Activated B cell treated with CpG ODN at 0.5 μM for 24 hours (primary cell): Measurements from ENCODE around the gene PLA2G2E. TPM values are rescaled to one million over a fixed set of nuclear protein-coding genes. Genes with fewer than 3 reads are reported as not detected.

Experiments
- ATAC-seq: fragments of 200-7000 bp; cut with Tn5 transposase; one replicate; pipeline ENCODE4 v1.10.0; 2021; ENCODE audit warnings: low read depth, mild to moderate bottlenecking, moderate library complexity
- CTCF ChIA-PET: fragments of 350-600 bp; sonication (Branson Sonifier 250); formaldehyde crosslinking; loops from one replicate; lab custom pipeline; 2021; ENCODE audit warnings: antibody characterized with exemption; lab: Charles Lee
- POLR2A ChIA-PET: fragments of 350-600 bp; sonication (Branson Sonifier 250); formaldehyde crosslinking; loops from one replicate; lab custom pipeline; 2021; ENCODE audit warnings: antibody characterized with exemption; lab: Charles Lee
- DNase-seq: peaks from one replicate; pipeline ENCODE4 v3.0.0; 2022
- H3K27ac Mint-ChIP-seq: one replicate; pipeline ENCODE4 v1.8.0; 2020; ENCODE audit warnings: mixed read lengths
- H3K27me3 Mint-ChIP-seq: one replicate; pipeline ENCODE4 v1.8.0; 2021; ENCODE audit warnings: mixed read lengths
- H3K36me3 Mint-ChIP-seq: one replicate; pipeline ENCODE4 v1.8.0; 2021; ENCODE audit warnings: low read depth, mixed read lengths
- H3K4me1 Mint-ChIP-seq: one replicate; pipeline ENCODE4 v1.8.0; 2021; ENCODE audit warnings: mixed read lengths
- H3K4me3 Mint-ChIP-seq: one replicate; pipeline ENCODE4 v1.8.0; 2020; ENCODE audit warnings: mild to moderate bottlenecking, mixed read lengths
- H3K9me3 Mint-ChIP-seq: one replicate; pipeline ENCODE4 v1.8.0; 2020; ENCODE audit warnings: mixed read lengths
- intact Hi-C: fragments of 100-400 bp; cut with micrococcal nuclease; formaldehyde crosslinking; loops from one replicate; pipeline ENCODE4 v1.15.1; 2024
- total RNA-seq: library from RNA; stranded (reverse); gene quantifications from 2 replicates; pipeline ENCODE4 v1.2.3, GENCODE V29; 2022
- TF ChIP-seq, protein P1 (sequence below): fragments of 200-600 bp; IDR thresholded peaks from one replicate; pipeline ENCODE4 v1.8.0; 2022; ENCODE audit warnings: antibody characterized with exemption, mild to moderate bottlenecking

The PLA2G2E gene
- total RNA-seq, 1 donor from 2014 or later = not detected

DNA sequence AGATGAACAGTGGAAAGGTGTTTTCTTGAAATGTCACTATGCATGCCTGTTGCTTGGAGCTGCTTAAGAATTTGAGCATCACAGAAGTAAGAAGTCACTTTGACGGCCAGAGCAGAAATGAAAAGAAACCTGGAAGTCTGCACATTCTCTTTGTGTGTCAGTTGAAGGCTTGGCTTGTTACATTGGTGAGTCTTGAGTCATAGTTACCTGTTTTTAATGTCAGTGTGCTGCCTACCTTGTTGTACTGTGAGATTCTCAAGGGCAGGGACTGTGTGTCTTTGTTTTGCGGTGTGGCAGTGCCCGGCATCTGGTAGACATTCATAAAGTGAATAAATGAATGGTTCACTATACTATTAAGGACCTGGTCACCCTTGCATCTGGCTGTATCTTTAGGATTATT, 31.3 kb downstream of the PLA2G2E start:
- ATAC-seq = no peak
- H3K27me3 Mint-ChIP-seq = no peaks in the 10 kb centered on the region
- POLR2A ChIA-PET = no interaction called here
- H3K27ac Mint-ChIP-seq = no peak overlapping the region
- H3K4me3 Mint-ChIP-seq = no peak overlapping the region
- no peaks in the 10 kb centered on the region for H3K9me3 Mint-ChIP-seq
- TF ChIP-seq, protein P1, sequence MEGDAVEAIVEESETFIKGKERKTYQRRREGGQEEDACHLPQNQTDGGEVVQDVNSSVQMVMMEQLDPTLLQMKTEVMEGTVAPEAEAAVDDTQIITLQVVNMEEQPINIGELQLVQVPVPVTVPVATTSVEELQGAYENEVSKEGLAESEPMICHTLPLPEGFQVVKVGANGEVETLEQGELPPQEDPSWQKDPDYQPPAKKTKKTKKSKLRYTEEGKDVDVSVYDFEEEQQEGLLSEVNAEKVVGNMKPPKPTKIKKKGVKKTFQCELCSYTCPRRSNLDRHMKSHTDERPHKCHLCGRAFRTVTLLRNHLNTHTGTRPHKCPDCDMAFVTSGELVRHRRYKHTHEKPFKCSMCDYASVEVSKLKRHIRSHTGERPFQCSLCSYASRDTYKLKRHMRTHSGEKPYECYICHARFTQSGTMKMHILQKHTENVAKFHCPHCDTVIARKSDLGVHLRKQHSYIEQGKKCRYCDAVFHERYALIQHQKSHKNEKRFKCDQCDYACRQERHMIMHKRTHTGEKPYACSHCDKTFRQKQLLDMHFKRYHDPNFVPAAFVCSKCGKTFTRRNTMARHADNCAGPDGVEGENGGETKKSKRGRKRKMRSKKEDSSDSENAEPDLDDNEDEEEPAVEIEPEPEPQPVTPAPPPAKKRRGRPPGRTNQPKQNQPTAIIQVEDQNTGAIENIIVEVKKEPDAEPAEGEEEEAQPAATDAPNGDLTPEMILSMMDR = no peak
- no peak for DNase-seq
- intact Hi-C loops = no loop called here
- H3K4me1 Mint-ChIP-seq = peaks cover 5% of the 10 kb centered on the region
- CTCF ChIA-PET = no interaction called here
- H3K36me3 Mint-ChIP-seq = peaks cover 63% of the 10 kb centered on the region

DNA sequence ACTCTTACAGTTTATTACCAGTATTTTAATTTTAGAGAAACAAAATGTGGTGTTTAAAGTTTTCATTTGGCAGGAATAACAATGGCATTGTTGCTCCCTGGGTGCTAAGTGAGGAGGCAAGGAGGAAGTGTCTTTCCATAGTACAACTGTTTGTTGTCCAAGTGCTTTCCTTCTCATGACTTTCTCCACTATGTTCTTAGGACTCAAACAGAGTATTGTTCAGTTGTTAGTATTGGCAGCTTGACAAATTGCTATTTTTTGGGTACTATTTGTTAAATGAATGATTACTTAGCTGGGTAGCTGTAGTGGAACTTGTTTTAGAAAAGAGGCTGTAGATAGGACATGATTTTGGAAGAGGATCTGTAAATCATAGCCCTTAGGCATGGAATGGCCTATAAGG, 33.8 kb downstream of the PLA2G2E start:
- TF ChIP-seq, protein P1 = no peak
- peaks cover 12% of the 10 kb centered on the region for H3K4me1 Mint-ChIP-seq
- no peaks in the 10 kb centered on the region for H3K9me3 Mint-ChIP-seq
- ATAC-seq = no peak
- H3K36me3 Mint-ChIP-seq = peaks cover 52% of the 10 kb centered on the region
- intact Hi-C loops = loop anchor here (10.0 kb wide), 1 partner anchor 605 kb away; no protein-coding TSS in a partner anchor
- no peaks in the 10 kb centered on the region for H3K27me3 Mint-ChIP-seq
- DNase-seq = no peak
- ChIA-PET POLR2A (interaction anchor here (0.6 kb wide), 1 partner anchor 962 kb away, joined by 3 read pairs; no protein-coding TSS in a partner anchor), CTCF (no interaction called here)
- no peak overlapping the region for H3K27ac Mint-ChIP-seq
- no peak overlapping the region for H3K4me3 Mint-ChIP-seq

DNA sequence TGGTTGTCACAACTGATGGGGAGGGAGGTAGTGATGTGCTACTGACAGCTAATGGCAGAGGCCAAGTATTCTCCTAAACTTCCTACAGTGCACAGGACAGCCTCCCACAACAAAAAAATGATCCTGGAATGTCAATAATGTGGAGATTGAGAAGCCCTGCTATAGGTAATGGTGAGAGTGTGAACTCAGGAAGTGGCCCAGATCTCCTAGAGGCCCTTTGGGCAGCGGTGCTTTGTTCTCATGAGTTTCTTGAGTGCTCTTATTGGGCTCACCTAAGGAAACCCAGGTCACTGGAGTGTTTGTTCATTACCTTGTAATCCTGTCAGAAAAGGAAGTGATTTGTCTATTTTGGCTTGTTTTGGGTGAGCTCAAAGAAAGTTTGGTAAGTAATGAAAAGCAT, 35.3 kb downstream of the PLA2G2E start:
- intact Hi-C loops = loop anchor here (10.0 kb wide), 1 partner anchor 607 kb away; no protein-coding TSS in a partner anchor
- DNase-seq (no peak), ATAC-seq (no peak)
- Mint-ChIP-seq H3K36me3 (peaks cover 38% of the 10 kb centered on the region), H3K4me1 (peaks cover 26% of the 10 kb centered on the region), H3K9me3 (no peaks in the 10 kb centered on the region), H3K4me3 (no peak overlapping the region), H3K27ac (no peak overlapping the region), H3K27me3 (no peaks in the 10 kb centered on the region)
- POLR2A ChIA-PET = no interaction called here
- CTCF ChIA-PET = no interaction called here
- TF ChIP-seq, protein P1 = no peak

DNA sequence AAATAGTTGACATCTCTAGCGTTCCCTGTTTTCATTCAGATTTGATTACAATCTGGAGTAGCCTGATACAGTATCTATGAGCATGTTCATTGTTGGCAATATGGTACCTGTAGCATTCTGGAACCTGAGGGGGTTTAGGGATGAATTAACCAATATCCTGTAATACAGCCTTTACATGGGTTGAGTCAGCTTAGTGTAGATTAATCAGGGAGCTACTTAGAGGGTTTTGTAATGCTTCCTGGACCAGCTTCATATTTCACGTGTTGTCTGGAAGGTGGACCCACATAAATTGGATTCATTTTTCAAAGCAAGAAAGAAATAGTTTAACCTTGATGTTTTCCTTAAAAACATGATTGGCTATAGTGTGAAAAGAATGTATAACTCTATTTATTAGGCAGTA, 37.6 kb downstream of the PLA2G2E start:
- no peaks in the 10 kb centered on the region for H3K9me3 Mint-ChIP-seq
- ChIA-PET POLR2A (no interaction called here), CTCF (no interaction called here)
- ATAC-seq = no peak
- H3K4me1 Mint-ChIP-seq = peaks cover 32% of the 10 kb centered on the region
- TF ChIP-seq, protein P1 = no peak
- H3K27ac Mint-ChIP-seq = no peak overlapping the region
- H3K4me3 Mint-ChIP-seq = no peak overlapping the region
- H3K36me3 Mint-ChIP-seq = peaks cover 19% of the 10 kb centered on the region
- DNase-seq = no peak
- intact Hi-C loops = loop anchor here (10.0 kb wide), 1 partner anchor 609 kb away; no protein-coding TSS in a partner anchor
- no peaks in the 10 kb centered on the region for H3K27me3 Mint-ChIP-seq

DNA sequence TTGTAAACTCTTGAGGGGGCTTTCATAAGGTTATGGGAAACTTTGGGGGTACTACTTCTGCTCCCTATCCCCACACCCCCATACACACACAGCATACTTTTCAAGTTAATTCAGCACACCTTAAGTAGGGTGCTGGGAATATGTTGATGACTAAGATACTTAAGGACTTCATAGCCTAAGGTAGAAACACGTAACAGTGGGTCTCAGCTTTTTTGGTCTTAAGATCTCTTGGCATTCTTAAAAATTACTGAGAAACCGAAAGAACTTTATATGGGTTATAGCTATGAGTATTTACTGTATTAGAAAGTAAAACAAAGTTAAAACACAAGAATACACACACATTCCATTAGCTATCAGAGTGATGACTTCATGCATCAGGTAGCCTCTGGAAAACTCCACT, 39.1 kb downstream of the PLA2G2E start:
- intact Hi-C loops = loop anchor here (10.0 kb wide), 1 partner anchor 610 kb away; no protein-coding TSS in a partner anchor
- Mint-ChIP-seq H3K27ac (no peak overlapping the region), H3K36me3 (peaks cover 12% of the 10 kb centered on the region), H3K4me3 (no peak overlapping the region), H3K27me3 (peaks cover under 1% of the 10 kb centered on the region), H3K9me3 (no peaks in the 10 kb centered on the region), H3K4me1 (peaks cover 30% of the 10 kb centered on the region)
- TF ChIP-seq, protein P1 = no peak
- DNase-seq (no peak), ATAC-seq (no peak)
- ChIA-PET CTCF (no interaction called here), POLR2A (no interaction called here)
